ENCODE measurements around the gene PRSS27.

GRCh38 chr16:2700786-2701185, 19.2 kb downstream of the PRSS27 start:
- TF ChIP-seq CTCF (conservative IDR thresholded peaks at IDR 0.05 in 1 of 2, IDR thresholded peaks at IDR 0.05 in 1 of 2; ENCODE audit: low read depth in 1 of 2, low read length in 2 of 2): no peak
- TF ChIP-seq EZH2 (IDR thresholded peaks at IDR 0.05; ENCODE audit: low read length, missing control alignments): no peak
